ENCODE measurements around the gene INO80D.

DNA sequence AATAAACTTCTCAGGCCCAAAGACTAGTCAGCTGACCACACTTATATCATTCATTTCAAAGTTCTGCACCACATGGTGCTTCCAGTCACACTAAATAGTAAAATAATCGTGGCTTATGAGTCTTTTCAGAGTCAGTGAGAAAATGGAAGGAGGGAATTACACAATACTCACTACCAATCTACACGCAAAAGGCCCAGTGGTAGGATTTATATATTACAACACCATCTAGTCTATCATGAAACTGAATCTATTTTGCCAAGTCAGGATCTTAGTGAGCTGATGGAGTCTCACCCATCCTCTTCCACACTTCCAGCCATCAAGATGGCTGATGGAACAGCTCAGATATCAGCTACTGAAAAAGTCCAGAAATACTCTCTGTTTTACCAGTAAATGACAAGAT lies 21.9 kb downstream of the INO80D start:
- no peak for TF ChIP-seq CTCF (IDR thresholded peaks at IDR 0.05)
- no peak for TF ChIP-seq POLR2A (IDR thresholded peaks at IDR 0.05)

All from testis (tissue), 2 donors.